HepG2 (cell line): ENCODE measurements around the gene ATP2B3. TPM values are rescaled to one million over a fixed set of nuclear protein-coding genes. Genes with fewer than 3 reads are reported as not detected.
A peak's percentile ranks its signal among the peaks of the same experiment; 100 is the strongest.

Source experiments
- BRF2 ChIP-seq: sonication (generic); formaldehyde crosslinking; IDR thresholded peaks from 2 replicates; pipeline ENCODE4 v1.8.1; 2022; ENCODE audit warnings: mild to moderate bottlenecking, missing genetic modification reagents
- DNMT3B ChIP-seq: conservative IDR thresholded peaks from 2 replicates; pipeline ENCODE4 v1.6.1; 2016; ENCODE audit warnings: missing biosample characterization, control low read depth
- EHMT2 ChIP-seq: fragments of 200-600 bp; sonication (generic); IDR thresholded peaks from 2 replicates; pipeline ENCODE4 v1.7.0; 2017; ENCODE audit warnings: antibody characterized with exemption, low read depth, low read length, borderline replicate concordance
- ELF4 ChIP-seq: sonication (generic); formaldehyde crosslinking; IDR thresholded peaks from 2 replicates; pipeline ENCODE4 v1.5.0; 2020; ENCODE audit warnings: missing genetic modification reagents, mild to moderate bottlenecking, moderate library complexity, borderline replicate concordance
- MAZ ChIP-seq, 2 experiments: sonication (generic) in 1 of 2; formaldehyde crosslinking in 1 of 2; IDR thresholded peaks; 2 replicates each; pipeline versions ENCODE4 v1.5.0 to v1.6.1; 2012 to 2020; ENCODE audit warnings: low read depth in 2 of 2, mild to moderate bottlenecking in 2 of 2, borderline replicate concordance in 1 of 2, improper control_type of control experiment in 1 of 2, low read length in 1 of 2, missing genetic modification reagents in 1 of 2, moderate library complexity in 1 of 2
- NCOA5 ChIP-seq: sonication (generic); formaldehyde crosslinking; IDR thresholded peaks from 2 replicates; pipeline ENCODE4 v1.4.0; 2020; ENCODE audit warnings: missing genetic modification reagents
- NR2F6 ChIP-seq, 2 experiments: IDR thresholded peaks; 2 replicates each; pipeline ENCODE4 v1.6.1; 2016; ENCODE audit warnings: antibody characterized with exemption in 1 of 2, mild to moderate bottlenecking in 1 of 2
- PITX1 ChIP-seq: sonication (generic); formaldehyde crosslinking; IDR thresholded peaks from 2 replicates; pipeline ENCODE4 v1.5.1; 2020; ENCODE audit warnings: mild to moderate bottlenecking, missing genetic modification reagents
- RBM39 ChIP-seq: fragments of 200-400 bp; formaldehyde crosslinking; IDR thresholded peaks from one replicate; pipeline ENCODE4 v1.6.1; 2018; ENCODE audit warnings: antibody characterized with exemption, mild to moderate bottlenecking, low read depth, low read length; ENCODE audit not compliant: poor library complexity, severe bottlenecking
- SMC3 ChIP-seq: IDR thresholded peaks from 2 replicates; pipeline ENCODE4 v1.6.1; 2011; ENCODE audit warnings: low read length, improper control_type of control experiment
- SMYD3 ChIP-seq: sonication (generic); formaldehyde crosslinking; IDR thresholded peaks from 2 replicates; pipeline ENCODE4 v1.8.1; 2023; ENCODE audit warnings: mild to moderate bottlenecking, missing genetic modification reagents
- TCF12 ChIP-seq, 2 experiments: fragments of 450-650 bp in 1 of 2; sonication (generic) in 1 of 2; formaldehyde crosslinking in 1 of 2; IDR thresholded peaks; 2 replicates each; pipeline versions ENCODE4 v1.6.1 to v1.8.0; 2017 to 2022; ENCODE audit warnings: antibody characterized with exemption in 1 of 2, mild to moderate bottlenecking in 1 of 2, missing genetic modification reagents in 1 of 2, moderate library complexity in 1 of 2
- TRAFD1 ChIP-seq: sonication (generic); formaldehyde crosslinking; IDR thresholded peaks from 2 replicates; pipeline ENCODE4 v1.5.1; 2020; ENCODE audit warnings: missing genetic modification reagents, mild to moderate bottlenecking, borderline replicate concordance
- ZFP90 ChIP-seq: sonication (generic); formaldehyde crosslinking; IDR thresholded peaks from 2 replicates; pipeline ENCODE4 v1.8.0; 2022; ENCODE audit warnings: missing genetic modification reagents, mild to moderate bottlenecking, inconsistent platforms, borderline replicate concordance
- ZNF225 ChIP-seq: sonication (generic); formaldehyde crosslinking; IDR thresholded peaks from 2 replicates; pipeline ENCODE4 v1.4.0; 2020; ENCODE audit warnings: mild to moderate bottlenecking, missing genetic modification reagents
- ZNF235 ChIP-seq: sonication (generic); formaldehyde crosslinking; IDR thresholded peaks from 2 replicates; pipeline ENCODE4 v1.8.1; 2023; ENCODE audit warnings: mild to moderate bottlenecking, missing genetic modification reagents, borderline replicate concordance
- ZNF281 ChIP-seq: sonication (generic); formaldehyde crosslinking; IDR thresholded peaks from 2 replicates; pipeline ENCODE4 v1.4.0; 2020; ENCODE audit warnings: missing genetic modification reagents, borderline replicate concordance
- ZNF33A ChIP-seq: sonication (generic); formaldehyde crosslinking; IDR thresholded peaks from 2 replicates; pipeline ENCODE4 v1.5.1; 2020; ENCODE audit warnings: missing genetic modification reagents, mild to moderate bottlenecking, moderate library complexity, borderline replicate concordance
- polyA plus RNA-seq, 8 experiments: library from polyadenylated mRNA; depleted of rRNA in 3 of 8; stranded (reverse) in 7 of 8; unstranded in 1 of 8; fragments of >200 nt; fragmentation: Illumina TruSeq in 4 of 8; extraction: Trizol in 4 of 8; gene quantifications; 2 replicates each; pipeline versions ENCODE4 v1.2.1 to v1.2.3, GENCODE V29; 2011 to 2016; ENCODE audit warnings: low read depth in 4 of 8, missing spikeins in 1 of 8, mixed read lengths in 1 of 8; ENCODE audit not compliant: insufficient read depth in 1 of 8
- total RNA-seq, 5 experiments: library from RNA; depleted of rRNA; stranded (reverse); fragments of >200 nt; fragmentation: Illumina TruSeq; extraction: Trizol; gene quantifications; 2 replicates each; pipeline ENCODE4 v1.2.3, GENCODE V29; 2016; ENCODE audit warnings: low read depth in 1 of 5
- TF ChIP-seq, protein P1 (sequence below): sonication (generic); formaldehyde crosslinking; IDR thresholded peaks from 2 replicates; pipeline ENCODE4 v1.4.0; 2020; ENCODE audit warnings: mild to moderate bottlenecking, missing genetic modification reagents

ATP2B3 gene
- total and polyA plus RNA-seq, 2 of the 13 experiments (the other 11 are each of a cell fraction or from before 2014, with no cell fraction given): not detected

DNA sequence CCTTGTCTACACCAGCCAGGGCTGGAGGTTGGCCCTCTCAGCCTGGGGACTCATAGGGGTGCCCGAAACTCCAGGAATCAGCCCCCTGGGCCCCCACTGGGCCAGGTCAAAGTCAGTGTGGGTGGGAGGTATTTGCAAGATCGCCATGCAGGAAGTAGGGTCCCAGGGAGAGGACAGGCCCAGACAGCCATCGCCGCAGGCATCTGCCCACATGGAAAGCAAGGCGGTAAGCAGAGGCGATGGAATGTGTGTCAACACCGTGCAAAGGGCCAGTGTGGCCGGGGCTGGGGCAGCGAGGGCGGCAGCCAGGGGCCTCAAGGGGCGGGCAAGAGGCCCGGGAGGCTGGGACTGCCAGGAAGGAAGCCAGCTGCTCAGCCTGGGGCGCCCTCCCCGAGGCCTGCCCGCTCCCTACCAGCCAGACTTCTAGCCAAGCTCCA lies 110.3 kb downstream of the ATP2B3 start (continued):
- no peak for TF ChIP-seq SMYD3
- TF ChIP-seq ZNF235: no peak
- peak; percentile 65; the same call in 1 of the 2 replicates for TF ChIP-seq ZNF281 (CRISPR knock-in tag)
- peak; percentile 74; the same call in 1 of the 2 replicates for TF ChIP-seq PITX1 (CRISPR knock-in tag)
- peak; percentile 81 for TF ChIP-seq RBM39
- no peak; the same call in 1 of the 2 replicates for TF ChIP-seq ZNF225 (CRISPR knock-in tag)
- peak; percentile 70 for TF ChIP-seq BRF2 (CRISPR knock-in tag)
- 0 out of 2 replicates have a peak, but pooled peaks have one; percentile 26 for TF ChIP-seq MAZ (IDR thresholded peaks at IDR 0.05; ENCODE audit: borderline replicate concordance, low read depth, low read length)
- 0 out of 2 replicates have a peak, but pooled peaks have one; percentile 23 for TF ChIP-seq MAZ (CRISPR knock-in tag; IDR thresholded peaks at IDR 0.05; ENCODE audit: low read depth)
- TF ChIP-seq, protein P1, sequence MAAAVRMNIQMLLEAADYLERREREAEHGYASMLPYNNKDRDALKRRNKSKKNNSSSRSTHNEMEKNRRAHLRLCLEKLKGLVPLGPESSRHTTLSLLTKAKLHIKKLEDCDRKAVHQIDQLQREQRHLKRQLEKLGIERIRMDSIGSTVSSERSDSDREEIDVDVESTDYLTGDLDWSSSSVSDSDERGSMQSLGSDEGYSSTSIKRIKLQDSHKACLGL: peak; percentile 78; the same call in 1 of the 2 replicates
- TF ChIP-seq SMC3: no peak
- TF ChIP-seq EHMT2: no peak
- TF ChIP-seq DNMT3B (CRISPR knock-in tag): no peak
- no peak for TF ChIP-seq ELF4 (CRISPR knock-in tag)
- no peak for TF ChIP-seq TRAFD1 (CRISPR knock-in tag)
- TF ChIP-seq NCOA5 (CRISPR knock-in tag): no peak
- TF ChIP-seq TCF12 (IDR thresholded peaks at IDR 0.05): no peak
- no peak; the same call in 1 of the 2 replicates for TF ChIP-seq TCF12 (CRISPR knock-in tag; IDR thresholded peaks at IDR 0.05)
- peak; percentile 42; the same call in 1 of the 2 replicates for TF ChIP-seq ZNF33A (CRISPR knock-in tag)
- TF ChIP-seq ZFP90 (CRISPR knock-in tag): no peak
- peak; percentile 29; the same call in 1 of the 2 replicates for TF ChIP-seq NR2F6 (IDR thresholded peaks at IDR 0.05)
- peak; percentile 69; the same call in 1 of the 2 replicates for TF ChIP-seq NR2F6 (CRISPR knock-in tag; IDR thresholded peaks at IDR 0.05)
